ENCODE results near the gene BLTP3B. TPM values are rescaled to one million over a fixed set of nuclear protein-coding genes. Genes with fewer than 3 reads are reported as not detected.

BLTP3B gene, protein sequence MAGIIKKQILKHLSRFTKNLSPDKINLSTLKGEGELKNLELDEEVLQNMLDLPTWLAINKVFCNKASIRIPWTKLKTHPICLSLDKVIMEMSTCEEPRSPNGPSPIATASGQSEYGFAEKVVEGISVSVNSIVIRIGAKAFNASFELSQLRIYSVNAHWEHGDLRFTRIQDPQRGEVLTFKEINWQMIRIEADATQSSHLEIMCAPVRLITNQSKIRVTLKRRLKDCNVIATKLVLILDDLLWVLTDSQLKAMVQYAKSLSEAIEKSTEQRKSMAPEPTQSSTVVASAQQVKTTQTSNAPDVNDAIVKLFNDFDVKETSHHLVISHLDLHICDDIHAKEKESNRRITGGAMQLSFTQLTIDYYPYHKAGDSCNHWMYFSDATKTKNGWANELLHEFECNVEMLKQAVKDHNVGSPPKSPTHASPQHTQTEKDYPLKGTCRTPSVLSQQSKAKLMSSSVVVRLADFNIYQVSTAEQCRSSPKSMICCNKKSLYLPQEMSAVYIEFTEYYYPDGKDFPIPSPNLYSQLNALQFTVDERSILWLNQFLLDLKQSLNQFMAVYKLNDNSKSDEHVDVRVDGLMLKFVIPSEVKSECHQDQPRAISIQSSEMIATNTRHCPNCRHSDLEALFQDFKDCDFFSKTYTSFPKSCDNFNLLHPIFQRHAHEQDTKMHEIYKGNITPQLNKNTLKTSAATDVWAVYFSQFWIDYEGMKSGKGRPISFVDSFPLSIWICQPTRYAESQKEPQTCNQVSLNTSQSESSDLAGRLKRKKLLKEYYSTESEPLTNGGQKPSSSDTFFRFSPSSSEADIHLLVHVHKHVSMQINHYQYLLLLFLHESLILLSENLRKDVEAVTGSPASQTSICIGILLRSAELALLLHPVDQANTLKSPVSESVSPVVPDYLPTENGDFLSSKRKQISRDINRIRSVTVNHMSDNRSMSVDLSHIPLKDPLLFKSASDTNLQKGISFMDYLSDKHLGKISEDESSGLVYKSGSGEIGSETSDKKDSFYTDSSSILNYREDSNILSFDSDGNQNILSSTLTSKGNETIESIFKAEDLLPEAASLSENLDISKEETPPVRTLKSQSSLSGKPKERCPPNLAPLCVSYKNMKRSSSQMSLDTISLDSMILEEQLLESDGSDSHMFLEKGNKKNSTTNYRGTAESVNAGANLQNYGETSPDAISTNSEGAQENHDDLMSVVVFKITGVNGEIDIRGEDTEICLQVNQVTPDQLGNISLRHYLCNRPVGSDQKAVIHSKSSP (N-terminal part only)
- 5.8 and 7.1 TPM in 2 replicates for polyA plus RNA-seq (2012; rRNA removed)
- polyA plus RNA-seq (2012; cell fraction: cytosol; rRNA removed) = 9.4 and 10.5 TPM in 2 replicates
- 2.7 and 5.6 TPM in 2 replicates for polyA plus RNA-seq (2012; cell fraction: nucleus; rRNA removed)

DNA sequence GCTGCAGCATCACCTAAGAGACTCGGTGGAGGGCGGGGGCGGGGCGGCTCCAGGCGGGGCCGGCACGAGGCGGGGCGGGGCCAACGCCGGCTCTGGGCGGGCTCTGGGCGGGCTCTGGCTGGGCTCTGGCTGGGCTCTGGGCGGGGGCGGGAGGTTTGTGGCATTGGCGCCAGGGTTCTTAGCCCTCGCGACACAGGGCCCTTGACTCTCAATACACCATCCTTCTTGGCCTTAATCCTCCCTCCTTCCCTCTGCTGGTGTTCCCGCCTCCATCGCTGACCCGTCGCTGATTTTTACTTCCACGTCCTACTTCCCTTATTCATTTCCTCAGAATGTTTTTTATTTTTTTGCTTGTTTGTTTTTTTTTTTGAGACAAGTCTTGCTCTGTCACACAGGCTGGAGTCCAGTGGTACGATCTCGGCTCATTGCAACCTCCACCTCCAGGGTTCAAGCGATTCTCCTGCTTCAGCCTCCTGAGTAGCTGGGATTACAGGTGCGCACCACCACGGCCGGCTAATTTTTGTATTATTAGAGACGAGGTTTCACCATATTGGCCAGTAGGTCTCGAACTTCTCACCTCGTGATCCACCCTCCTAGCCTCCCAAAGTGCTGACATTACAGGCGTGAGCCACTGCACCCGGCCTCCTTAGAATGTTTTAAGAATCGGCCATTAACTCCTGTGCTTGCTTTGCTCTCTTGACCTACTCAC is at the start of gene BLTP3B:
BLTP3B (minus strand) TSS at position 24 of the 709 bp plus-strand sequence. CDS start 239 bp downstream, outside the sequence.
- Histone ChIP-seq H3K27me3 (ENCODE audit: insufficient read depth) (no peaks in the 10 kb centered on the region), H3K9me3 (no peaks in the 10 kb centered on the region), H3K36me3 (replicated peaks in 1 of 2; ENCODE audit: control insufficient read depth in 1 of 2, insufficient read depth in 2 of 2, low read length in 1 of 2) (no peaks in the 10 kb centered on the region), H4K20me1 (ENCODE audit: insufficient read depth) (peaks cover 12% of the 10 kb centered on the region; the same call in 1 of the 2 replicates), H3K79me2 (ENCODE audit: insufficient read depth) (peaks cover 44% of the 10 kb centered on the region), H3F3A (replicated peaks; ENCODE audit: insufficient read depth) (peaks cover 15% of the 10 kb centered on the region), H3K27ac (ENCODE audit: low read depth in 2 of 2, low read length in 1 of 2) (peak within 1 kb of the TSS; percentile 88 to 91), H3K9ac (peak within 1 kb of the TSS; percentile 98), H3K4me2 (peak within 1 kb of the TSS; percentile 91), H2AFZ (ENCODE audit: low read depth) (peak within 1 kb of the TSS; percentile 96), H3K9me2 (no peaks in the 10 kb centered on the region), H3K4me3 (ENCODE audit: low read depth in 2 of 2, low read length in 1 of 2) (peak within 1 kb of the TSS; percentile 92 to 94), H3K4me1 (ENCODE audit: control insufficient read depth in 1 of 2, insufficient read depth in 2 of 2, low read depth in 1 of 2, low read length in 1 of 2) (peaks cover 7 to 17% of the 10 kb centered on the region in 2 experiments)
- POLR2A ChIA-PET = no interaction called here
- WGBS (ENCODE audit: low lambda C conversion rate) = 43% methylated on average over 22 of the region's 35 CpGs
- CTCF ChIA-PET = interaction anchor here (0.8 kb wide), 1 partner anchor 21 kb away, joined by 3 read pairs; no protein-coding TSS in a partner anchor
- peak; percentile 97 for DNase-seq
- TF ChIP-seq FOXM1 (IDR thresholded peaks at IDR 0.05; ENCODE audit: low read depth) = no peak
- no peak for TF ChIP-seq CTCF (IDR thresholded peaks at IDR 0.05)
- TF ChIP-seq CHD2 (IDR thresholded peaks at IDR 0.05; ENCODE audit: low read length, partially characterized antibody) = no peak
- no peak for TF ChIP-seq TAF1 (IDR thresholded peaks at IDR 0.05; ENCODE audit: borderline replicate concordance, low read depth, low read length)
- TF ChIP-seq, protein P1, sequence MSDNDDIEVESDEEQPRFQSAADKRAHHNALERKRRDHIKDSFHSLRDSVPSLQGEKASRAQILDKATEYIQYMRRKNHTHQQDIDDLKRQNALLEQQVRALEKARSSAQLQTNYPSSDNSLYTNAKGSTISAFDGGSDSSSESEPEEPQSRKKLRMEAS (IDR thresholded peaks at IDR 0.05; ENCODE audit: low read depth) = peak; percentile 61; the same call in 1 of the 2 replicates
- TF ChIP-seq SIN3A (IDR thresholded peaks at IDR 0.05; ENCODE audit: borderline replicate concordance, low read depth, low read length) = no peak
- no peak for TF ChIP-seq PBX3 (IDR thresholded peaks at IDR 0.05)
- no peak for TF ChIP-seq EP300 (IDR thresholded peaks at IDR 0.05; ENCODE audit: borderline replicate concordance in 1 of 2, low read depth in 1 of 2, low read length in 1 of 2)
- peak; percentile 59 for TF ChIP-seq POLR2AphosphoS5 (IDR thresholded peaks at IDR 0.05; ENCODE audit: low read depth, low read length)
- TF ChIP-seq, protein P2, sequence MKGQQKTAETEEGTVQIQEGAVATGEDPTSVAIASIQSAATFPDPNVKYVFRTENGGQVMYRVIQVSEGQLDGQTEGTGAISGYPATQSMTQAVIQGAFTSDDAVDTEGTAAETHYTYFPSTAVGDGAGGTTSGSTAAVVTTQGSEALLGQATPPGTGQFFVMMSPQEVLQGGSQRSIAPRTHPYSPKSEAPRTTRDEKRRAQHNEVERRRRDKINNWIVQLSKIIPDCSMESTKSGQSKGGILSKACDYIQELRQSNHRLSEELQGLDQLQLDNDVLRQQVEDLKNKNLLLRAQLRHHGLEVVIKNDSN (IDR thresholded peaks at IDR 0.05; ENCODE audit: borderline replicate concordance, low read depth) = no peak
- no peak for TF ChIP-seq FOSL2 (IDR thresholded peaks at IDR 0.05; ENCODE audit: borderline replicate concordance, low read depth)
- no peak for TF ChIP-seq RAD21 (IDR thresholded peaks at IDR 0.05; ENCODE audit: low read length)
- 0 out of 2 replicates have a peak, but pooled peaks have one; percentile 9 for TF ChIP-seq MXI1 (IDR thresholded peaks at IDR 0.05; ENCODE audit: low read depth, low read length)
- TF ChIP-seq ELF1 (IDR thresholded peaks at IDR 0.05) = no peak
- no peak for TF ChIP-seq SMC3 (IDR thresholded peaks at IDR 0.05; ENCODE audit: low read depth, low read length)
- TF ChIP-seq, protein P3, sequence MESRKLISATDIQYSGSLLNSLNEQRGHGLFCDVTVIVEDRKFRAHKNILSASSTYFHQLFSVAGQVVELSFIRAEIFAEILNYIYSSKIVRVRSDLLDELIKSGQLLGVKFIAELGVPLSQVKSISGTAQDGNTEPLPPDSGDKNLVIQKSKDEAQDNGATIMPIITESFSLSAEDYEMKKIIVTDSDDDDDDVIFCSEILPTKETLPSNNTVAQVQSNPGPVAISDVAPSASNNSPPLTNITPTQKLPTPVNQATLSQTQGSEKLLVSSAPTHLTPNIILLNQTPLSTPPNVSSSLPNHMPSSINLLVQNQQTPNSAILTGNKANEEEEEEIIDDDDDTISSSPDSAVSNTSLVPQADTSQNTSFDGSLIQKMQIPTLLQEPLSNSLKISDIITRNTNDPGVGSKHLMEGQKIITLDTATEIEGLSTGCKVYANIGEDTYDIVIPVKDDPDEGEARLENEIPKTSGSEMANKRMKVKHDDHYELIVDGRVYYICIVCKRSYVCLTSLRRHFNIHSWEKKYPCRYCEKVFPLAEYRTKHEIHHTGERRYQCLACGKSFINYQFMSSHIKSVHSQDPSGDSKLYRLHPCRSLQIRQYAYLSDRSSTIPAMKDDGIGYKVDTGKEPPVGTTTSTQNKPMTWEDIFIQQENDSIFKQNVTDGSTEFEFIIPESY (IDR thresholded peaks at IDR 0.05; ENCODE audit: borderline replicate concordance, low read depth) = no peak
- no peak for TF ChIP-seq JUND (IDR thresholded peaks at IDR 0.05)
- no peak for TF ChIP-seq NFIC (IDR thresholded peaks at IDR 0.05; ENCODE audit: borderline replicate concordance)

Measured in SK-N-SH (cell line).